Measurements from ENCODE around the gene BPHL. TPM values are rescaled to one million over a fixed set of nuclear protein-coding genes. Genes with fewer than 3 reads are reported as not detected.
A peak's percentile ranks its signal among the peaks of the same experiment; 100 is the strongest.

BPHL gene
- total RNA-seq, 1 experiment from 2014 or later, result 48.7 TPM

DNA sequence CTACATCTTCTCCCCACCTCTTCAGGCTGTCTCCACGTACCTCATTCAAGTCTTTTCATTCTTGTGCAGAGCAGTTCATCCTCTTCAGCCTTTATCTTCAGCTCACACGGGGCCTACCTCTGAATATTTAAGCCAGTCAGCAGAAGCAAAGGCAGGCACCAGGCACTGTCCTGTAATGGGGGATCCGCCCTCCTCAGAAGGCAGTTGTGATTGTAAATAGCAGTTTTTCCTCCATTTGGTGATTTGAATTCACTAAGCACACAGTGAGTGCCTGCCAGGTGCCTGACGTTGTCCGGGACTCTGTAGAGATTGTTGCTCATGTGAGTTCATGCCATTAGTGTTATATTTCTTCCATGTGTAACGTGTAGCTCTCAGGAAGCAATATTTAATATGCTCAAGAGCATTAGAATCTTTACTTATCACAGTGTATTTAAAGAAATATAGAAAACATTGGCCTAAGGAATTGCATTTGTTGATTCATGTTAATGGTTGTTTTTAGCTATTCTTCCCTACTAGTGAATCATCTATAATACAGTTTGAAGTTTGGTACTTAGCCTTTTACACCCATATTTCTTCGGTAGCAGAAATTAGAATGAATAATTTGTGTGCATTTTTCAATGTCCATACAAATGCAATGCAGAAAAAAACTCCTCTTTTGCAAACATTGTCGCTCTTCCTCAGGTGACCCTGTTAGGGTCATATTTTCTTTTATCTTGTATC lies 17.9 kb downstream of the BPHL start:
- Mint-ChIP-seq H3K27me3 (ENCODE audit: low read depth) (no peaks in the 10 kb centered on the region), H3K36me3 (ENCODE audit: insufficient read depth in 1 of 3, low read depth in 3 of 3) (peaks cover 47 to 92% (median 86%) of the 10 kb centered on the region in 3 experiments), H3K4me1 (peaks cover 12 to 18% of the 10 kb centered on the region in 2 experiments), H3K27ac (peak overlapping the region; percentile 21 to 78 (median 56); a peak in 4 of 7 replicates), H3K9me3 (no peaks in the 10 kb centered on the region), H3K4me3 (no peak overlapping the region)
- Histone ChIP-seq H2BK5ac (ENCODE audit: insufficient read length, low read length) (no peak overlapping the region), H3K23ac (ENCODE audit: insufficient read length, low read depth, low read length) (no peak overlapping the region), H3K27ac (ENCODE audit: insufficient read length, low read depth, low read length) (no peak overlapping the region), H3K23me2 (ENCODE audit: insufficient read length, low read depth, low read length, poor library complexity, severe bottlenecking) (peaks cover 2% of the 10 kb centered on the region), H3T11ph (ENCODE audit: low read length) (no peak overlapping the region), H4K5ac (ENCODE audit: insufficient read length, low read depth, low read length) (no peak overlapping the region), H3K79me1 (ENCODE audit: insufficient read depth, low read depth, low read length, poor library complexity, severe bottlenecking) (no peaks in the 10 kb centered on the region), H3K56ac (ENCODE audit: insufficient read length, low read depth, low read length) (no peak overlapping the region), H3K27me3 (ENCODE audit: insufficient read depth, low read length) (no peaks in the 10 kb centered on the region), H3K14ac (ENCODE audit: insufficient read depth, low read length) (no peak overlapping the region), H2BK15ac (ENCODE audit: low read depth, low read length) (no peak overlapping the region), H4K20me1 (ENCODE audit: control insufficient read depth, insufficient read depth, insufficient read length) (no peaks in the 10 kb centered on the region), H4K91ac (ENCODE audit: insufficient read length, low read depth, low read length) (no peak overlapping the region), H2BK120ac (ENCODE audit: low read depth, low read length, poor library complexity, severe bottlenecking) (no peak overlapping the region), H3K18ac (ENCODE audit: insufficient read length, low read depth, low read length) (no peak overlapping the region), H2AFZ (ENCODE audit: low read length) (no peak overlapping the region), H2AK5ac (ENCODE audit: insufficient read length, low read length) (no peak overlapping the region), H2BK20ac (ENCODE audit: low read depth, low read length, poor library complexity, severe bottlenecking) (no peak overlapping the region), H3K4me2 (ENCODE audit: insufficient read depth, insufficient read length, low read length) (no peak overlapping the region), H3K4ac (ENCODE audit: low read depth, low read length) (no peak overlapping the region), H4K8ac (replicated peaks; ENCODE audit: insufficient read length, low read depth, low read length) (no peak overlapping the region), H3K4me1 (ENCODE audit: insufficient read depth, low read length) (no peaks in the 10 kb centered on the region), H3K9ac (ENCODE audit: extremely low read depth, insufficient read length, low read length) (no peak overlapping the region), H3K79me2 (ENCODE audit: insufficient read depth, low read length) (no peaks in the 10 kb centered on the region), H2BK12ac (ENCODE audit: insufficient read length, low read depth, low read length) (no peak overlapping the region), H3K9me3 (ENCODE audit: control insufficient read depth, low read depth, low read length) (no peaks in the 10 kb centered on the region)
- no peak for DNase-seq
- TF ChIP-seq, protein P1, sequence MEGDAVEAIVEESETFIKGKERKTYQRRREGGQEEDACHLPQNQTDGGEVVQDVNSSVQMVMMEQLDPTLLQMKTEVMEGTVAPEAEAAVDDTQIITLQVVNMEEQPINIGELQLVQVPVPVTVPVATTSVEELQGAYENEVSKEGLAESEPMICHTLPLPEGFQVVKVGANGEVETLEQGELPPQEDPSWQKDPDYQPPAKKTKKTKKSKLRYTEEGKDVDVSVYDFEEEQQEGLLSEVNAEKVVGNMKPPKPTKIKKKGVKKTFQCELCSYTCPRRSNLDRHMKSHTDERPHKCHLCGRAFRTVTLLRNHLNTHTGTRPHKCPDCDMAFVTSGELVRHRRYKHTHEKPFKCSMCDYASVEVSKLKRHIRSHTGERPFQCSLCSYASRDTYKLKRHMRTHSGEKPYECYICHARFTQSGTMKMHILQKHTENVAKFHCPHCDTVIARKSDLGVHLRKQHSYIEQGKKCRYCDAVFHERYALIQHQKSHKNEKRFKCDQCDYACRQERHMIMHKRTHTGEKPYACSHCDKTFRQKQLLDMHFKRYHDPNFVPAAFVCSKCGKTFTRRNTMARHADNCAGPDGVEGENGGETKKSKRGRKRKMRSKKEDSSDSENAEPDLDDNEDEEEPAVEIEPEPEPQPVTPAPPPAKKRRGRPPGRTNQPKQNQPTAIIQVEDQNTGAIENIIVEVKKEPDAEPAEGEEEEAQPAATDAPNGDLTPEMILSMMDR (conservative IDR thresholded peaks at IDR 0.05), result no peak
- no CpG with 5 or more reads among the region's 8 CpGs for WGBS (ENCODE audit: extremely low coverage, insufficient read length, low lambda C conversion rate)

All from H9 (cell line).